BE2C (cell line): ENCODE measurements around the gene ANKRD24.

ENCODE experiments used
- DNase-seq: peaks from one replicate; pipeline ENCODE4 v3.0.0-alpha.2; 2020
- H3K27me3 ChIP-seq: fragments of 250-450 bp; sonication (Bioruptor Pico); 2 replicates; pipeline ENCODE4 v1.5.1; 2020; ENCODE audit warnings: mild to moderate bottlenecking
- H3K36me3 ChIP-seq: fragments of 250-450 bp; sonication (Bioruptor Pico); 2 replicates; pipeline ENCODE4 v1.5.1; 2020; ENCODE audit warnings: mild to moderate bottlenecking
- H3K4me1 ChIP-seq: fragments of 250-450 bp; sonication (Bioruptor Pico); 2 replicates; pipeline ENCODE4 v1.5.1; 2020
- H3K4me3 ChIP-seq: 2 replicates; pipeline ENCODE4 v1.5.1; 2011; ENCODE audit warnings: low read depth, low read length
- H3K9me3 ChIP-seq: fragments of 250-450 bp; sonication (Bioruptor Pico); 2 replicates; pipeline ENCODE4 v1.5.1; 2020
- CTCF ChIP-seq: IDR thresholded peaks from 2 replicates; pipeline ENCODE4 v1.5.1; 2012; ENCODE audit warnings: mild to moderate bottlenecking, low read depth, low read length

ANKRD24 gene

GRCh38 chr19:4200940-4201542 is 18.6 kb downstream of the ANKRD24 start:
- DNase-seq: no peak
- TF ChIP-seq CTCF: no peak
- Histone ChIP-seq H3K9me3 (no peaks in the 10 kb centered on the region), H3K27me3 (peaks cover 22% of the 10 kb centered on the region), H3K36me3 (no peaks in the 10 kb centered on the region), H3K4me3 (no peak overlapping the region), H3K4me1 (no peaks in the 10 kb centered on the region)

- no peaks in the 10 kb centered on the region for H3K36me3 ChIP-seq
- TF ChIP-seq CTCF: no peak
- DNase-seq: no peak
- H3K4me3 ChIP-seq: no peak overlapping the region
- H3K9me3 ChIP-seq: no peaks in the 10 kb centered on the region
- peaks cover 22% of the 10 kb centered on the region for H3K27me3 ChIP-seq
- H3K4me1 ChIP-seq: no peaks in the 10 kb centered on the region
These were observed 19.3 kb downstream of the ANKRD24 start for GRCh38 chr19:4201798-4202197.

GRCh38 chr19:4206818-4207484 is 24.5 kb downstream of the ANKRD24 start:
- no peak overlapping the region for H3K4me3 ChIP-seq
- no peak for DNase-seq
- TF ChIP-seq CTCF: peak; percentile 32
- no peaks in the 10 kb centered on the region for H3K4me1 ChIP-seq
- H3K9me3 ChIP-seq: no peaks in the 10 kb centered on the region
- peaks cover 22% of the 10 kb centered on the region for H3K27me3 ChIP-seq
- H3K36me3 ChIP-seq: no peaks in the 10 kb centered on the region

- DNase-seq: no peak
- TF ChIP-seq CTCF: peak; percentile 48
- Histone ChIP-seq H3K9me3 (no peaks in the 10 kb centered on the region), H3K4me3 (no peak overlapping the region), H3K4me1 (no peaks in the 10 kb centered on the region), H3K36me3 (no peaks in the 10 kb centered on the region), H3K27me3 (peaks cover 36% of the 10 kb centered on the region)
These were observed 26.1 kb downstream of the ANKRD24 start for GRCh38 chr19:4208385-4209094.

- H3K27me3 ChIP-seq: peaks cover 53% of the 10 kb centered on the region
- TF ChIP-seq CTCF: no peak
These were observed 27.8 kb downstream of the ANKRD24 start for GRCh38 chr19:4210166-4210731.

More at GRCh38 chr19:4210166-4210731, 27.8 kb downstream of the ANKRD24 start:
- Histone ChIP-seq H3K4me1 (no peaks in the 10 kb centered on the region), H3K4me3 (no peak overlapping the region), H3K36me3 (no peaks in the 10 kb centered on the region), H3K9me3 (no peaks in the 10 kb centered on the region)
- DNase-seq: no peak
